ENCODE results near the gene ZFP91. TPM values are rescaled to one million over a fixed set of nuclear protein-coding genes. Genes with fewer than 3 reads are reported as not detected.

Gene ZFP91
- total RNA-seq, 1 donor from 2014 or later, result 52.0 TPM

- no peak overlapping the region for H2AFZ ChIP-seq (replicated peaks)
- no peak overlapping the region for H3K4me3 ChIP-seq
- H3K9ac ChIP-seq, result no peak overlapping the region
- peaks cover 21% of the 10 kb centered on the region for H3F3A ChIP-seq (ENCODE audit: low read depth)
- H3K9me3 Mint-ChIP-seq, result no peaks in the 10 kb centered on the region
- H3K9me3 ChIP-seq (ENCODE audit: low read depth), result no peaks in the 10 kb centered on the region
- no peak overlapping the region for H3K27ac ChIP-seq
- H3K27me3 ChIP-seq, result no peaks in the 10 kb centered on the region
- H3K4me2 ChIP-seq, result peak overlapping the region; percentile 30
- no peaks in the 10 kb centered on the region for H4K20me1 ChIP-seq (ENCODE audit: low read depth)
- peaks cover 2% of the 10 kb centered on the region for H3K36me3 Mint-ChIP-seq
- H3K79me2 ChIP-seq (ENCODE audit: low read depth), result no peaks in the 10 kb centered on the region
- peaks cover 20% of the 10 kb centered on the region for H3K4me1 ChIP-seq
- no peak for TF ChIP-seq EZH2 (IDR thresholded peaks at IDR 0.05)
- no peak for DNase-seq (ENCODE audit: low spot score)
- no peak overlapping the region for H3K4me3 Mint-ChIP-seq
- H3K27me3 Mint-ChIP-seq (ENCODE audit: insufficient read depth, low read depth), result no peaks in the 10 kb centered on the region
- H3K36me3 ChIP-seq, result no peaks in the 10 kb centered on the region
- H3K27ac Mint-ChIP-seq, result no peak overlapping the region
- peaks cover 2% of the 10 kb centered on the region for H3K4me1 Mint-ChIP-seq
Measured at GRCh38 chr11:58632510-58632909, 53.6 kb downstream of the ZFP91 start.

DNA sequence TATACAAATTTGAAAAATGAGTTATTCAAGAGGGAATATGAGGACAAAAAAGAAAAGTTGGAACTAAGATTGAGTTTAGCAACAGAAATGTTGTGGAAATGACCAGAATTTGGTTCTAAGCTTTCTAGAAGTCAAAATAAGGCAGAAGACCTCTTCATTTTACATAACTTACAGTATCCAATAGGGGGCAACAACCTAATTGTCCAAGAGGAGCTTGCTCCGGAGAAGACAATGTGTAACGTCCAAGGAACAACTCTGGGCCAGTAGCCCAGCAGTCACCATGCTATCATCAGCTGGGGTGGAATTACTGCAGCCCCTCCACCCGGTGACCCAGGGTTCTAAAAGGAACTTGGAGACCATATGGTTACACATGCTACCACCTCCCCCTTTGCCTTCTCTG lies 57.7 kb downstream of the ZFP91 start:
- Histone ChIP-seq H2AFZ (replicated peaks) (no peak overlapping the region), H3K9me3 (ENCODE audit: low read depth) (no peaks in the 10 kb centered on the region), H3K4me2 (no peak overlapping the region), H3K4me1 (peaks cover 15% of the 10 kb centered on the region), H3K27me3 (no peaks in the 10 kb centered on the region), H3K9ac (no peak overlapping the region), H3K27ac (no peak overlapping the region), H3K4me3 (no peak overlapping the region), H3K36me3 (no peaks in the 10 kb centered on the region), H4K20me1 (ENCODE audit: low read depth) (no peaks in the 10 kb centered on the region), H3K79me2 (ENCODE audit: low read depth) (no peaks in the 10 kb centered on the region), H3F3A (ENCODE audit: low read depth) (peaks cover 15% of the 10 kb centered on the region)
- H3K27ac Mint-ChIP-seq, result no peak overlapping the region
- TF ChIP-seq, protein P1, sequence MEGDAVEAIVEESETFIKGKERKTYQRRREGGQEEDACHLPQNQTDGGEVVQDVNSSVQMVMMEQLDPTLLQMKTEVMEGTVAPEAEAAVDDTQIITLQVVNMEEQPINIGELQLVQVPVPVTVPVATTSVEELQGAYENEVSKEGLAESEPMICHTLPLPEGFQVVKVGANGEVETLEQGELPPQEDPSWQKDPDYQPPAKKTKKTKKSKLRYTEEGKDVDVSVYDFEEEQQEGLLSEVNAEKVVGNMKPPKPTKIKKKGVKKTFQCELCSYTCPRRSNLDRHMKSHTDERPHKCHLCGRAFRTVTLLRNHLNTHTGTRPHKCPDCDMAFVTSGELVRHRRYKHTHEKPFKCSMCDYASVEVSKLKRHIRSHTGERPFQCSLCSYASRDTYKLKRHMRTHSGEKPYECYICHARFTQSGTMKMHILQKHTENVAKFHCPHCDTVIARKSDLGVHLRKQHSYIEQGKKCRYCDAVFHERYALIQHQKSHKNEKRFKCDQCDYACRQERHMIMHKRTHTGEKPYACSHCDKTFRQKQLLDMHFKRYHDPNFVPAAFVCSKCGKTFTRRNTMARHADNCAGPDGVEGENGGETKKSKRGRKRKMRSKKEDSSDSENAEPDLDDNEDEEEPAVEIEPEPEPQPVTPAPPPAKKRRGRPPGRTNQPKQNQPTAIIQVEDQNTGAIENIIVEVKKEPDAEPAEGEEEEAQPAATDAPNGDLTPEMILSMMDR (IDR thresholded peaks at IDR 0.05), result no peak
- TF ChIP-seq EZH2 (IDR thresholded peaks at IDR 0.05) (no peak), EZH2phosphoT487 (IDR thresholded peaks at IDR 0.05) (no peak)
- DNase-seq (ENCODE audit: low spot score), result no peak
- no peaks in the 10 kb centered on the region for H3K27me3 Mint-ChIP-seq (ENCODE audit: insufficient read depth, low read depth)
- no peaks in the 10 kb centered on the region for H3K36me3 Mint-ChIP-seq
- H3K4me3 Mint-ChIP-seq, result no peak overlapping the region
- H3K4me1 Mint-ChIP-seq, result no peaks in the 10 kb centered on the region
- H3K9me3 Mint-ChIP-seq, result no peaks in the 10 kb centered on the region

- H3K27me3 ChIP-seq, result no peaks in the 10 kb centered on the region
- peaks cover 13% of the 10 kb centered on the region for H3F3A ChIP-seq (ENCODE audit: low read depth)
- H3K4me1 ChIP-seq, result peaks cover 14% of the 10 kb centered on the region
- H3K4me3 Mint-ChIP-seq, result no peak overlapping the region
- H3K27ac Mint-ChIP-seq, result no peak overlapping the region
- H3K4me3 ChIP-seq, result no peak overlapping the region
- H3K9ac ChIP-seq, result no peak overlapping the region
- no peaks in the 10 kb centered on the region for H3K9me3 ChIP-seq (ENCODE audit: low read depth)
- H3K27me3 Mint-ChIP-seq (ENCODE audit: insufficient read depth, low read depth), result no peaks in the 10 kb centered on the region
- TF ChIP-seq EZH2 (IDR thresholded peaks at IDR 0.05) (no peak), EZH2phosphoT487 (IDR thresholded peaks at IDR 0.05) (no peak)
- TF ChIP-seq, protein P1 (IDR thresholded peaks at IDR 0.05), result no peak
- no peak for DNase-seq (ENCODE audit: low spot score)
- no peaks in the 10 kb centered on the region for H4K20me1 ChIP-seq (ENCODE audit: low read depth)
- H3K27ac ChIP-seq, result no peak overlapping the region
- H3K4me2 ChIP-seq, result no peak overlapping the region
- H3K36me3 Mint-ChIP-seq, result no peaks in the 10 kb centered on the region
- H3K4me1 Mint-ChIP-seq, result peaks cover 3% of the 10 kb centered on the region
- H3K9me3 Mint-ChIP-seq, result no peaks in the 10 kb centered on the region
- no peaks in the 10 kb centered on the region for H3K36me3 ChIP-seq
- no peaks in the 10 kb centered on the region for H3K79me2 ChIP-seq (ENCODE audit: low read depth)
- no peak overlapping the region for H2AFZ ChIP-seq (replicated peaks)
Measured at GRCh38 chr11:58637371-58637770, 58.5 kb downstream of the ZFP91 start.

DNA sequence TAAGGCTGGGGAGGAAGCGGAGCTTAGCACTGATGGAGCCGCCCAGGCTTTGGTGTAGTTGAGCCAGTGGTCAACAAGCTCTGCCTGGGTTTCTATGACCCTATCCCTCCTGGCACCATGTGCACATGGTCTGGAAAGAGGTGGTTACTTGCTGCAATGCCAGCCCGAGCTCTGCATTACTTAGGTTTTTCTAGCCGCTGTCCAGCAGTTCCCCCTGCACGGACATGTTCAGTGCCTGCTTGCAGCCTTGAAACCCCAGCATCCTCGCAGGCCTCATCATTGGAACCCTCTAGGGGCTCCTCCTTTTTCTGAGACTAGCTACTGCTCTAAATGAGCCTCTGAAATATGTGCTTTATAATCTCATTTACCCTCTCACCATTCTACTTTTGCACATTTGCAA lies 60.2 kb downstream of the ZFP91 start:
- TF ChIP-seq, protein P1 (IDR thresholded peaks at IDR 0.05), result no peak
- TF ChIP-seq EZH2 (IDR thresholded peaks at IDR 0.05), result no peak
- no peak for TF ChIP-seq EZH2phosphoT487 (IDR thresholded peaks at IDR 0.05)
- Histone ChIP-seq H3F3A (ENCODE audit: low read depth) (no peaks in the 10 kb centered on the region), H3K4me1 (no peaks in the 10 kb centered on the region), H3K79me2 (ENCODE audit: low read depth) (no peaks in the 10 kb centered on the region), H3K4me3 (no peak overlapping the region), H3K9ac (no peak overlapping the region), H4K20me1 (ENCODE audit: low read depth) (no peaks in the 10 kb centered on the region), H3K27ac (no peak overlapping the region), H2AFZ (replicated peaks) (no peak overlapping the region), H3K4me2 (no peak overlapping the region), H3K36me3 (no peaks in the 10 kb centered on the region), H3K27me3 (no peaks in the 10 kb centered on the region), H3K9me3 (ENCODE audit: low read depth) (no peaks in the 10 kb centered on the region)
- Mint-ChIP-seq H3K4me3 (no peak overlapping the region), H3K4me1 (peaks cover 3% of the 10 kb centered on the region), H3K9me3 (no peaks in the 10 kb centered on the region), H3K36me3 (no peaks in the 10 kb centered on the region), H3K27ac (no peak overlapping the region), H3K27me3 (ENCODE audit: insufficient read depth, low read depth) (no peaks in the 10 kb centered on the region)
- DNase-seq (ENCODE audit: low spot score), result no peak
